HepG2 (cell line): ENCODE results near the gene SSNA1. TPM values are rescaled to one million over a fixed set of nuclear protein-coding genes. Genes with fewer than 3 reads are reported as not detected.
A peak's percentile ranks its signal among the peaks of the same experiment; 100 is the strongest.

Source experiments
- ATAC-seq: fragments of 200-7000 bp; cut with Tn5 transposase; 3 replicates; pipeline ENCODE4 v1.9.1; 2020; ENCODE audit warnings: mild to moderate bottlenecking, moderate library complexity
- BruUV-seq: library from RNA; stranded (reverse); fragments of 400-500 nt; replicated peaks from 2 replicates; lab custom pipeline; 2021; lab: Mats Ljungman, UMichigan
- CTCF ChIA-PET: fragments of 300-600 bp; formaldehyde crosslinking; extraction: SDS; loops from one replicate; lab custom pipeline; 2021; ENCODE audit warnings: low total read pairs, inconsistent platforms, low intra/inter-chr PET ratio; lab: Yijun Ruan, JAX
- POLR2A ChIA-PET: fragments of 350-600 bp; sonication (Branson Sonifier 250); formaldehyde crosslinking; loops from one replicate; lab custom pipeline; 2020; ENCODE audit warnings: antibody characterized with exemption, inconsistent platforms; lab: Yijun Ruan, JAX
- DNase-seq: peaks from one replicate; pipeline ENCODE4 v3.0.0-alpha.2; 2015; ENCODE audit warnings: low spot score
- FAIRE-seq: peaks from 3 replicates; lab custom pipeline; 2011; peaks lifted over from hg19 to GRCh38; lab: Jason Lieb, UNC
- H2AFZ ChIP-seq: one replicate; pipeline ENCODE4 v1.6.1; 2011; ENCODE audit warnings: low read length, inconsistent platforms
- H3K27ac ChIP-seq: fragments of 300-600 bp; 3 replicates; pipeline ENCODE4 v1.8.0; 2011; ENCODE audit warnings: mixed run types, mild to moderate bottlenecking, mixed read lengths, low read length, inconsistent platforms; ENCODE audit not compliant: insufficient read depth; ENCODE audit errors: extremely low read length
- H3K27me3 ChIP-seq, 2 experiments: fragments of 200-600 bp in 1 of 2; 2 replicates in 1 of 2; 3 replicates in 1 of 2; pipeline versions ENCODE4 v1.6.0 to v1.8.0; 2011; ENCODE audit warnings: low read length in 2 of 2, mild to moderate bottlenecking in 2 of 2, moderate library complexity in 2 of 2, inconsistent platforms in 1 of 2; ENCODE audit not compliant: insufficient read depth in 2 of 2, control insufficient read depth in 1 of 2
- H3K36me3 ChIP-seq, 2 experiments: fragments of 200-600 bp in 1 of 2; replicated peaks in 1 of 2; 2 replicates in 1 of 2; 3 replicates in 1 of 2; pipeline versions ENCODE4 v1.5.1 to v1.8.0; 2011; ENCODE audit warnings: low read length in 2 of 2, inconsistent platforms in 1 of 2; ENCODE audit not compliant: insufficient read depth in 2 of 2, control insufficient read depth in 1 of 2
- H3K4me1 ChIP-seq: 2 replicates; pipeline ENCODE4 v1.5.1; 2012; ENCODE audit warnings: low read length, inconsistent platforms; ENCODE audit not compliant: insufficient read depth
- H3K4me2 ChIP-seq: 2 replicates; pipeline ENCODE4 v1.6.0; 2011; ENCODE audit warnings: low read depth, low read length, inconsistent platforms
- H3K4me3 ChIP-seq, 3 experiments: fragments of 200-600 bp in 1 of 3; sonication (generic), shearing (Covaris generic) in 1 of 3; replicated peaks in 1 of 3; 2 replicates each; pipeline ENCODE4 v1.5.1; 2011 to 2016; ENCODE audit warnings: low read length in 3 of 3, inconsistent platforms in 2 of 3, low read depth in 2 of 3, mild to moderate bottlenecking in 2 of 3, control low read depth in 1 of 3, mixed read lengths in 1 of 3; ENCODE audit not compliant: insufficient read depth in 1 of 3
- H3K79me2 ChIP-seq: one replicate; pipeline ENCODE4 v1.6.1; 2011; ENCODE audit warnings: low read length, inconsistent platforms; ENCODE audit not compliant: insufficient read depth
- H3K9ac ChIP-seq: 2 replicates; pipeline ENCODE4 v1.6.0; 2011; ENCODE audit warnings: mild to moderate bottlenecking, low read depth, low read length, inconsistent platforms; ENCODE audit not compliant: insufficient read depth
- H3K9me3 ChIP-seq: 2 replicates; pipeline ENCODE4 v1.5.1; 2012; ENCODE audit warnings: mild to moderate bottlenecking, low read length
- H4K20me1 ChIP-seq: 2 replicates; pipeline ENCODE4 v1.6.0; 2011; ENCODE audit warnings: inconsistent platforms, mild to moderate bottlenecking, low read length, moderate library complexity; ENCODE audit not compliant: insufficient read depth
- ZC3H13 ChIP-seq: sonication (generic); formaldehyde crosslinking; IDR thresholded peaks from 2 replicates; pipeline ENCODE4 v1.8.1; 2023; ENCODE audit warnings: mild to moderate bottlenecking, missing genetic modification reagents, moderate library complexity
- ZGPAT ChIP-seq: IDR thresholded peaks from 2 replicates; pipeline ENCODE4 v1.6.1; 2016; ENCODE audit warnings: mild to moderate bottlenecking
- WGBS: methylation state at CpG from one replicate; pipeline ENCODE4 v1.1.6; 2017; ENCODE audit warnings: low lambda C conversion rate; 5-methylcytosine and 5-hydroxymethylcytosine counted together
- in situ Hi-C: cut with HindIII; loops from 2 replicates; pipeline ENCODE4 v1.10.0; 2017; ENCODE audit warnings: low pct_unique_long_range_greater_than_20kb; ENCODE audit not compliant: extremely low pct_ligation_motif_present
- intact Hi-C: fragments of 100-400 bp; cut with micrococcal nuclease; formaldehyde crosslinking; loops from one replicate; pipeline ENCODE4 v1.10.0; 2022; ENCODE audit not compliant: unreplicated experiment
- polyA plus RNA-seq, 8 experiments: library from polyadenylated mRNA; depleted of rRNA in 3 of 8; stranded (reverse) in 7 of 8; unstranded in 1 of 8; fragments of >200 nt; fragmentation: Illumina TruSeq in 4 of 8; extraction: Trizol in 4 of 8; gene quantifications; 2 replicates each; pipeline versions ENCODE4 v1.2.1 to v1.2.3, GENCODE V29; 2011 to 2016; ENCODE audit warnings: low read depth in 4 of 8, missing spikeins in 1 of 8, mixed read lengths in 1 of 8; ENCODE audit not compliant: insufficient read depth in 1 of 8
- total RNA-seq, 5 experiments: library from RNA; depleted of rRNA; stranded (reverse); fragments of >200 nt; fragmentation: Illumina TruSeq; extraction: Trizol; gene quantifications; 2 replicates each; pipeline ENCODE4 v1.2.3, GENCODE V29; 2016; ENCODE audit warnings: low read depth in 1 of 5

The SSNA1 gene
- total and polyA plus RNA-seq, 2 of the 13 experiments (the other 11 are each of a cell fraction or from before 2014, with no cell fraction given), result 35.9 to 49.4 TPM

GRCh38 chr9:137216188-137216965 lies 27.9 kb downstream of the SSNA1 start:
- in situ Hi-C loops, result no loop called here

More at GRCh38 chr9:137216188-137216965, 27.9 kb downstream of the SSNA1 start:
- intact Hi-C loops, result no loop called here
- BruUV-seq, result no TSS peak
- H3K4me2 ChIP-seq, result no peak overlapping the region
- no peak for FAIRE-seq
- no peak overlapping the region for H2AFZ ChIP-seq
- H3K27me3 ChIP-seq, result no peaks in the 10 kb centered on the region
- H4K20me1 ChIP-seq, result peaks cover 4% of the 10 kb centered on the region; the same call in 1 of the 2 replicates
- peaks cover 29% of the 10 kb centered on the region for H3K4me1 ChIP-seq
- ChIA-PET POLR2A (interaction anchor here (3.1 to 13.4 kb wide), 4 partner anchors 12 to 27 kb away, joined by 14 to 225 read pairs (median 26); partner anchors contain the start of genes ANAPC2, NDOR1, SSNA1 and TMEM203), CTCF (no interaction called here)
- no peaks in the 10 kb centered on the region; a peak in 1 of 5 replicates for H3K36me3 ChIP-seq
- no peak for ATAC-seq
- peak overlapping the region in 1 of 3 experiments; percentile 83; a peak in 1 of 6 replicates for H3K4me3 ChIP-seq
- peaks cover 3% of the 10 kb centered on the region for H3K79me2 ChIP-seq
- TF ChIP-seq ZC3H13 (CRISPR knock-in tag) (0 out of 2 replicates have a peak, but pooled peaks have one; percentile 4), ZGPAT (CRISPR knock-in tag) (no peak)
- H3K9ac ChIP-seq, result no peak overlapping the region
- WGBS, result 93% methylated on average over 8 of the region's 30 CpGs
- DNase-seq, result no peak
- H3K9me3 ChIP-seq, result no peaks in the 10 kb centered on the region
- no peak overlapping the region for H3K27ac ChIP-seq
